Stomach smooth muscle (tissue), 2 donors: ENCODE measurements around the gene LRR1.

ENCODE experiments used
- H3K27ac ChIP-seq: one replicate; pipeline ENCODE4 v1.7.0; 2013; ENCODE audit warnings: mild to moderate bottlenecking, low read length, inconsistent platforms
- H3K27me3 ChIP-seq, 2 donors: one replicate each; pipeline ENCODE4 v1.7.0; 2013; ENCODE audit warnings: low read length in 2 of 2; ENCODE audit not compliant: insufficient read depth in 2 of 2, control insufficient read depth in 1 of 2
- H3K36me3 ChIP-seq, 2 donors: one replicate each; pipeline ENCODE4 v1.7.0; 2013; ENCODE audit warnings: low read length in 2 of 2; ENCODE audit not compliant: control insufficient read depth in 2 of 2, insufficient read depth in 2 of 2
- H3K4me1 ChIP-seq: one replicate; pipeline ENCODE4 v1.7.0; 2013; ENCODE audit warnings: low read length; ENCODE audit not compliant: control insufficient read depth, insufficient read depth
- H3K4me3 ChIP-seq, 2 donors: one replicate each; pipeline ENCODE4 v1.7.0; 2013; ENCODE audit warnings: low read length in 2 of 2
- H3K9ac ChIP-seq, 2 donors: one replicate each; pipeline ENCODE4 v1.7.0; 2013; ENCODE audit warnings: low read length in 2 of 2, mild to moderate bottlenecking in 1 of 2
- H3K9me3 ChIP-seq, 2 donors: one replicate each; pipeline ENCODE4 v1.7.0; 2013; ENCODE audit warnings: low read length in 2 of 2; ENCODE audit not compliant: control insufficient read depth in 2 of 2
- donor health status: healthy.
- donor health status: Pancreatic carcinoma.

Gene LRR1, protein sequence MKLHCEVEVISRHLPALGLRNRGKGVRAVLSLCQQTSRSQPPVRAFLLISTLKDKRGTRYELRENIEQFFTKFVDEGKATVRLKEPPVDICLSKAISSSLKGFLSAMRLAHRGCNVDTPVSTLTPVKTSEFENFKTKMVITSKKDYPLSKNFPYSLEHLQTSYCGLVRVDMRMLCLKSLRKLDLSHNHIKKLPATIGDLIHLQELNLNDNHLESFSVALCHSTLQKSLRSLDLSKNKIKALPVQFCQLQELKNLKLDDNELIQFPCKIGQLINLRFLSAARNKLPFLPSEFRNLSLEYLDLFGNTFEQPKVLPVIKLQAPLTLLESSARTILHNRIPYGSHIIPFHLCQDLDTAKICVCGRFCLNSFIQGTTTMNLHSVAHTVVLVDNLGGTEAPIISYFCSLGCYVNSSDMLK

DNA sequence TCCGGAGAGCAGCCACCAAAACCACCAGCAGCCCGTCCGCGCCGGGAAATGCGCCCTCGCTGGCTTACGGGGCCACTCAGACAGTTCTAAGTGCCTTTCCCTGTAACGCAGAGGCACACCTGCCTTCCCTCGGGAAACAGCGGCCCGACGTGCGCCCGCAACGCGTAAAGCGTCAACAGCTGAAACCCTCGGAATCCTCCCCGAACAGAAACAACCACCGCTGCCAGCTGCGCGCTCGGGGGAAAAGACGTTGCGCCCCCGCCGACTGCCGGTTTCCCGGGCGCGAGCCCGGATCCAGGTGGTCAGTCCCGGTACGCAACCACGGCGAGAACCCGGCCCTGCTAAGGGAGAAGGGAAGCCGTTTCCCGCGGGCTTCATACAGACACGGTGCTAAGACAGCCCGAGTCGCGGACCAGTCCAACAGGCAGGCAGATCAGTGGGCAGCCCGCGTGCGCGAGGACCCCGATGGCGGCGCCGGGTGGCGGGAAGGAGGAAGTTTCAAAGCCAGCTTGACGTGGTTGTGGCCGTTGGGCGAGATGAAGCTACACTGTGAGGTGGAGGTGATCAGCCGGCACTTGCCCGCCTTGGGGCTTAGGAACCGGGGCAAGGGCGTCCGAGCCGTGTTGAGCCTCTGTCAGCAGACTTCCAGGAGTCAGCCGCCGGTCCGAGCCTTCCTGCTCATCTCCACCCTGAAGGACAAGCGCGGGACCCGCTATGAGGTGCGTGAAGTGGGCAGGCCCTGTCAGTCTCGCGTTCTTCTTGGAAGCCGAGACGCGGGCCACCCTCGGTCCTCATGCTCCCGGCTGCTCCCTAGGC lies at the start of gene LRR1:
TSS of gene LRR1 (plus strand) at position 456 of the 816 bp plus-strand sequence. CDS start at position 537, 81 bp downstream.
- H3K36me3 ChIP-seq = no peaks in the 10 kb centered on the region
- H3K4me3 ChIP-seq = peak within 1 kb of the TSS; percentile 87 to 95
- no peaks in the 10 kb centered on the region for H3K27me3 ChIP-seq
- H3K9ac ChIP-seq = peak within 1 kb of the TSS; percentile 94 to 97
- peaks cover 6% of the 10 kb centered on the region for H3K4me1 ChIP-seq
- peak within 1 kb of the TSS; percentile 94 for H3K27ac ChIP-seq
- H3K9me3 ChIP-seq = no peaks in the 10 kb centered on the region

DNA sequence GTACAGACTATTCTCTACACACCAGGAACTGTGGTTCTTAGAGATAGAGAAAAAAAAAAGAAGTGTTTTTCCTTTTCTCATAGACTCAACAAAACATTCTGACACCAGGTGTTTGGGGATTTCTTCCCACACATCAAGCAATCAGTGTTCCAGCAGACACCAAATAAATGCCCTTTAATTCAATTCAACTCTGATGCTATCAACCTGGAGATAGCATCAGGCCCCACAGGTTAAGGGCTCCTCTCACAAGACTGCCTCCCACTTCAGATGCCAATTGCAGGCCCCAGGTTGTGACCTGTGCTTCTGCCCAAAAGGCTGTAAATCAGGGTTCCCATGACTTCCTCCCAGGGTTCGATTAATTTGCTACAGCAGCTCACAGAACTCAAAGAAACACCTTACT lies 49.3 kb upstream of the LRR1 start:
- Histone ChIP-seq H3K27ac (no peak overlapping the region), H3K9ac (no peak overlapping the region), H3K27me3 (no peaks in the 10 kb centered on the region), H3K36me3 (no peaks in the 10 kb centered on the region), H3K4me1 (no peaks in the 10 kb centered on the region), H3K4me3 (no peak overlapping the region), H3K9me3 (no peaks in the 10 kb centered on the region)

DNA sequence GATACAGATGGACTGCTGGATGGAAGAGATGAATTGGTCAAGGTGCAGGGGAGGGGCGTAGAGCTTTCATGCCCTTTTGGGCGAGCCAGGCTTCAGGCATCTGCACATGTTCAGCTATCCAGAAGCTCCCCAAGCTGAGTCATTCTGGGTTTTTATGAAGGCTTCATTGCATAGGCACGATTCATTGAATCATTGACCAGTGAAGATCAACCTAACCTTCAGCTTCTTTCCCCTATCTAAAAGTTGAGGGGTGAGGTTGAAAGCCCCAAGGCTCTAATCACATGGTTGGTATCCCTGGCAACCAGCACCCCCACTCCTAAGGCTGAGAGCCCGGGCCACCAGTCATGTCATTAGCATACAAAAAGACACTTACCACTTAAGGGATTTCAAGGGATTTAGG lies 48.9 kb upstream of the LRR1 start:
- Histone ChIP-seq H3K4me1 (no peaks in the 10 kb centered on the region), H3K4me3 (no peak overlapping the region), H3K27ac (no peak overlapping the region), H3K9ac (no peak overlapping the region), H3K27me3 (no peaks in the 10 kb centered on the region), H3K9me3 (no peaks in the 10 kb centered on the region), H3K36me3 (no peaks in the 10 kb centered on the region)

DNA sequence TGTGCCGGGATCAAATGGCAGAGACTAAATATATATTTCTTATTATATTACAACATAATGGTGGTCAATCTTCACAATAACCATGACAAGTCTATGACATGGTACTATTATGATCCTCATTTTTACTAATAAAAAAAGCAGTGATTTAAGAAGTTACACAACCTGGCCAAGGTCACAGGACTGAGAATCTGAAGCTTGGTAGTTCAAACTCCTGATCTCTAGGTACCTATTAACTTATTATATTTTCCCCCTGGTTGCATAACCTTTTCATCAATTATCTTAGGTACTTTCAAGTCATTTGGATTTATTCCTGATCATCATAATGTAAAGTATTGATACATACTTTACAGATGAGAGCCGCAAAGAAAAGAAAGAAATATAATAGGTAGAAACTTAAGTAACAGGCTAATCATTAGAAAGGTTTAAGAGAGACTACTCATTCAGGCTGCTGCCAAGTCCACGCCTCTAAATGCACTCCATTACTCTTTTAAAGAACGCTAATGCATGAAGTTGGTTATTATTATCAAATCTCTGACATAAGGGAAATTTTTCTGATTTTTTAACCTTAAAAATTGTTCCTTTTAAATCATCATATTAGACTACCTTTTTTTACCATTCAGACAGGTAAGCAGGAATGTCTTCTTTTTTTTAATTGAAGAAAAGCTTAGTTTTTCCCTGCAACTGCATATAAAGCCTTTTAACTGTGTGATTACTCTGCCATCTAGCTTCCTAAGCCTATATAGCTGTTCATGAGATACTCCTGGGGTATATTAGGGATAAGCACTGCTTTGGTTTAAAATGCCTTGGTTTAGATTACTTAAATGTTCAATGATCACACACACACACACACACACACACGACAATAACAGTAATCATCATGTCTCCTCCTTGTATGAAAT lies 48.2 kb upstream of the LRR1 start:
- Histone ChIP-seq H3K9me3 (no peaks in the 10 kb centered on the region), H3K4me1 (no peaks in the 10 kb centered on the region), H3K27ac (no peak overlapping the region), H3K4me3 (no peak overlapping the region), H3K36me3 (no peaks in the 10 kb centered on the region), H3K9ac (no peak overlapping the region), H3K27me3 (no peaks in the 10 kb centered on the region)

DNA sequence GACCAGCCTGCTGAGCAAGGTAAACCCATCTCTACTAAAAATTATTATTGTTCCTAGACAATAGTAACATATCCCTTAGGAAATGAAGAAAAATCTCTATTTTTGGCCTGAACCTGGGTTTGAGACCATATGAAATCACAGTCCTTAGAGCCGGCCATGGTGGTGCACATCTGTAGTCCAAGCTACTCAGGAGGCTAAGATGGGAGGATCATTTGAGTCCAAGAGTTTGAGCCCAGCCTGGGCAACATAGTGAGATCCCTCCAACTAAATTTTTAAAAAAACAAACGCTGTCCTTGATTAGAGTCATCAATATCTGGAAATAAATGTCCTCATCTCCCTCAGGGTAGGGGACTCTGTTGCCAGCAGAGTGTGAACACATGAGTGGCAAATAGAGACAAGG lies 47.2 kb upstream of the LRR1 start:
- Histone ChIP-seq H3K27ac (no peak overlapping the region), H3K9ac (no peak overlapping the region), H3K36me3 (no peaks in the 10 kb centered on the region), H3K9me3 (no peaks in the 10 kb centered on the region), H3K4me1 (no peaks in the 10 kb centered on the region), H3K27me3 (no peaks in the 10 kb centered on the region), H3K4me3 (no peak overlapping the region)

DNA sequence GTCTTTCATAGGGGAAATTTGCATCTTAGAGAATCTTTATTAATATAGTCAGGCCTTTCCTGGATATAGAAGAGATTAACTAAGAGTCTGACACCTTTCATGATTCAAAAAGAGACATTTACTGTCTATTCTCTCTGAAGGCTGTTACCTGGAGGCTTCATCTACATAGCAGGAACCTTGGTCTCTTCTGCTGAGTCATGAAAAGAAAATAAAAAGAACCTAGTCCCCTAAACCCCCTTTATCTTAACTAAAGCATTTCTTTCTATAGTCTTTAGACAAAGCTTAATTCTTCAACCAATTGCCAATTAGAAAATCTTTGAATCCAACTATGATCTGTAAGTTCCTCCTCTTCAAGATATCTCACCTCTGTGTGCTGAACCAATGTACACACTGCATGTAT lies 45.6 kb upstream of the LRR1 start:
- H3K27me3 ChIP-seq = no peaks in the 10 kb centered on the region
- H3K9ac ChIP-seq = no peak overlapping the region
- H3K4me1 ChIP-seq = no peaks in the 10 kb centered on the region
- no peaks in the 10 kb centered on the region for H3K36me3 ChIP-seq
- H3K9me3 ChIP-seq = no peaks in the 10 kb centered on the region
- no peak overlapping the region for H3K4me3 ChIP-seq
- no peak overlapping the region for H3K27ac ChIP-seq

DNA sequence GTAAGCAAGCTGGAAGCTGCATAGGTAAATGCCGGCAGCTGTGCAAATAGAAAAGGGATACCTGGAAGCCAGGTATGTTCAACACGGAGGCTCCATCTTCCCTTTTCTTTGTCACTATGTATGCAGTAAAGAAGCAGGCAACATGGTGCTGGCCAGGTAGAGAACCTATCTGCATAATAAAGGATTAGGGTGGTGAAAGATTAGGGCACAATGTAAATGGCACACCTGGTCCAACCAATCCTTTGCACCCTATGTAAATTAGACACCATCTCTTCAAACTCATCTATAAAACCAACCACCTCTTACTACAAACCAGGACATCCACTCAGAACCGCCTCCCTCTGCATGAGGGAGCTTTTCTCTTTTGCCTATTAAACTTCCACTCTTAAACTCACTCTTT lies 44.8 kb upstream of the LRR1 start:
- no peaks in the 10 kb centered on the region for H3K9me3 ChIP-seq
- H3K36me3 ChIP-seq = no peaks in the 10 kb centered on the region
- H3K27ac ChIP-seq = no peak overlapping the region
- no peaks in the 10 kb centered on the region for H3K4me1 ChIP-seq
- H3K4me3 ChIP-seq = no peak overlapping the region
- H3K9ac ChIP-seq = no peak overlapping the region
- no peaks in the 10 kb centered on the region for H3K27me3 ChIP-seq

DNA sequence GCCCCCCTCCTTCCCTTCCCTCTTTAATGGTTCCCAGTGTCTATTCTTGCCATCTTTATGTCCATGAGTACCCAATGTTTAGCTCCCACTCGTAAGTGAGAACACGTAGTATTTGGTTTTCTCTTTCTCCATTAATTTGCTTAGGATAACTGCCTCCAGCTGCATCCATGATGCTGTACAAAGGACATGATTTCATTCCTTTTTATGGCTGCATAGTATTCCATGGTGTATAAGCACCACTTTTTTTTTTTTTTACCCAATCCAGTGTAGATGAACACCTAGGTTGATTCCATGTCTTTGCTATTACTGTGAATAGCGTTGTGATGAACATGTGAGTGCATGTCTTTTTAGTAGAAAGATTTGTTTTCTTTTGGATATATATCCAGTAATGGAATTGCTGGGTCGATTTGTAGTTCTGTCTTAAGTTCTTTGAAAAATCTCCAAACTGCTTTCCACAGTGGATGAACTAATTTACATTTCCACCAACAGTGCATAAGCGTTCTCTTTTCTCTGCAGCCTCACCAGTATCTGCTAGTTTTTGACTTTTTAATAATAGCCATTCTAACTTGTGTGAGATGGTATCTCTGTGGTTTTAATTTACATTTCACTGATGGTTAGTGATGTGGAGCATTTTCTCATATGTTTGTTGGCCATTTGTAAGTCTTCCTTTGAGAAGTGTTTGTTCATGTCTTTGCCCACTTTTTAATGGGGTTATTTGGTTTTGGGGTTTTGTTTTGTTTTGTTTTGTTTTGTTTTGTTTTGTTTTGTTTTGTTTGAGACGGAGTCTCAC lies 38.6 kb upstream of the LRR1 start:
- no peaks in the 10 kb centered on the region for H3K36me3 ChIP-seq
- no peak overlapping the region for H3K27ac ChIP-seq
- H3K9me3 ChIP-seq = no peaks in the 10 kb centered on the region
- no peak overlapping the region for H3K9ac ChIP-seq
- H3K4me3 ChIP-seq = no peak overlapping the region
- H3K27me3 ChIP-seq = no peaks in the 10 kb centered on the region
- H3K4me1 ChIP-seq = no peaks in the 10 kb centered on the region

DNA sequence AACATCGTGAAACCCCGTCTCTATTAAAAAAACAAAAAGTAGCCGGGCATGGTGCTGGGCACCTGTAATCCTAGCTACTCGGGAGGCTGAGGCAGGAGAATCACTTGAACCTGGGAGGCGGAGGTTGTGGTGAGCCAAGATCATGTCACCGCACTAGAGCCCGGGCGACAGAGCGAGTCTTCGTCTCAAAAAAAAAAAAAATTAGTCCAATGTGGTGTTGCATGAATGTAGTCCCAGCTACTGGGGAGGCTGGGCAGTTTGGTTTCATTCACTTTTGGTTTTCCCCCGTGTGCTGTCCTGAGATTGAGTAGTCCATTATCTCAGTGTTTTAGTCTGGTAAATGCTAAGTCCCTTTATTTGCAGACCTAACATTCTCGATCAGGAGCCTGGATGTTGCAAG lies 32.0 kb upstream of the LRR1 start:
- H3K4me1 ChIP-seq = no peaks in the 10 kb centered on the region
- no peaks in the 10 kb centered on the region for H3K9me3 ChIP-seq
- no peak overlapping the region for H3K9ac ChIP-seq
- no peaks in the 10 kb centered on the region for H3K36me3 ChIP-seq
- H3K4me3 ChIP-seq = no peak overlapping the region
- no peaks in the 10 kb centered on the region for H3K27me3 ChIP-seq
- H3K27ac ChIP-seq = no peak overlapping the region

DNA sequence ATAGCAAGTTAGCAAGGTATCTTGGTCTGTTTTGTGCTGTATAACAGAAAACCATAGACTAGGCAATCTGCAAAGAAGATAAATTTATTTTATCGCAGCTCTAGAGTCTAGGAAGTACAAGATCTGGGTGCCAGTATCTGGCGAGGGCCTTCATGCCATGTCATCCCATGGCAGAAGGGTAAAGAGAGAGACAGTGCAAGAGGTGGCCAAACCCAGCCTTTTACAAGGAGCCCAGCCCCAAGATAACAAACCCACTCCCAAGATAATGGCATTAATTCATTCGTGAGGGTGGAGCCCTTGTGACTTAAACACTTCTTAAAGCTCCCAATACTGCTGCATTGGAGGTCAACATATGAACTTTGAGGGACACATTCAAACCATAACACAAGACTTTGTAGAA lies 29.5 kb upstream of the LRR1 start:
- H3K9me3 ChIP-seq = no peaks in the 10 kb centered on the region
- no peaks in the 10 kb centered on the region for H3K4me1 ChIP-seq
- H3K4me3 ChIP-seq = no peak overlapping the region
- no peaks in the 10 kb centered on the region for H3K27me3 ChIP-seq
- H3K9ac ChIP-seq = no peak overlapping the region
- H3K36me3 ChIP-seq = no peaks in the 10 kb centered on the region
- H3K27ac ChIP-seq = no peak overlapping the region
